Mucosa of gallbladder (tissue), 1 donor: ENCODE measurements around the gene SRF. TPM values are rescaled to one million over a fixed set of nuclear protein-coding genes. Genes with fewer than 3 reads are reported as not detected.
A peak's percentile ranks its signal among the peaks of the same experiment; 100 is the strongest.

Experiments
- DNase-seq: peaks from one replicate; pipeline ENCODE4 v3.0.0-alpha.2; 2020; ENCODE audit warnings: low spot score
- total RNA-seq: library from RNA; stranded (reverse); gene quantifications from one replicate; pipeline ENCODE4 v1.2.1, GENCODE V29; 2021
- donor health status: DM: no; HTN: no; CAD: no.

The SRF gene
- total RNA-seq, 1 donor from 2014 or later = 50.5 TPM

DNA sequence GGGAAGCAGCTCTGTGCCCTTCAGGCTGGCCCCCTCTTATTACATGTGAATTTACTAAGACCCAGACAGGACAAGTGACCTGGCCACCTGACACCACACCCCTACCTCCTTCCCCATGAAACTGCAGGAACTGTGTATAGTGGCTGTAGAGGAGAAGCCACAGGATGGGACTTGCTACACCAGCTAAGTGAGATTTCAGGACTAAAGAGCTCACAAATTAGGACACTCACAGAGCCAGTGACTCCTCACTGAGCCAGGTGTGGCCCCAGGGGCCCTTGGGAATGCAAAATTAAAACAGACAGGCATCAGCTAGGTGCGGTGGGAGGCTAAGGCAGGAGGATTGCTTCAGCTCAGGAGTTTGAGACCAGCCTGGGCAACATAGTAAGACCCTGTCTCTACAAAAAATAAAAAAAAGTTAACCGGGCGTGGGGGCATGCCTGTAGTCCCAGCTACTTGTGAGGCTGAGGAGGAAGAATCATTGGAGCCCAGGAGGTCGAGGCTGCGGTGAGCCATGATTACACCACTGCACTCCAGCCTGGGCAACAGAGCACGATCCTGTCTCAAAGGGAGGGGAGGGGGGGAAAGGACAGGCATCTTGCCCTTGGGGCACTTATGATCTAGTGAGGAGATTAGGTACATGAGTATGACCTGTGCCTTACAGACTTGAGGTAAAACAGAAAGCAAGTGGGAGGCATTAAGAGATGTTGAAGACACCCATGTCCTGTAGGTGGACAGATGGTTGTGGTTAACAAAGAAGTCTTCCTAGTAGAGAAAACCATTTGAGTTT, 23.2 kb upstream of the SRF start:
- no peak for DNase-seq

DNA sequence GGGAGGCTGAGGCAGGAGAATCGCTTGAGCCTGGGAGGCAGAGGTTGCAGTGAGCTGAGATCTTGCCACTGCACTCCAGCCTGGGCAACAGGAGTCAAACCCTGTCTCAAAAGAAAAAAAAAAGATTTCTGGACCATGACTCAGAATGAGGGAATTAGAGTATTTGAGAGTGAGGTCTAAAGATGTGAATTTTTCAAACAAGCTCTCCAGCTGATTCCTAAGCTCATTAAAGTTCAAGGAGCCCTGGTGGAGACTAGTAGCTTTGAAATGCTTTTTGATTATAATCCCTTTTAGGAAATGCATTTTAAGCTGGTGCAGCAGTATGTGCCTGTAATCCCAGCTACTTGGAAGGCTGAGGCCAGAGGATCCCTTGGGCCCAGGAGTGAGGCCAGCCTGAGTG, 21.8 kb upstream of the SRF start:
- DNase-seq = no peak

DNA sequence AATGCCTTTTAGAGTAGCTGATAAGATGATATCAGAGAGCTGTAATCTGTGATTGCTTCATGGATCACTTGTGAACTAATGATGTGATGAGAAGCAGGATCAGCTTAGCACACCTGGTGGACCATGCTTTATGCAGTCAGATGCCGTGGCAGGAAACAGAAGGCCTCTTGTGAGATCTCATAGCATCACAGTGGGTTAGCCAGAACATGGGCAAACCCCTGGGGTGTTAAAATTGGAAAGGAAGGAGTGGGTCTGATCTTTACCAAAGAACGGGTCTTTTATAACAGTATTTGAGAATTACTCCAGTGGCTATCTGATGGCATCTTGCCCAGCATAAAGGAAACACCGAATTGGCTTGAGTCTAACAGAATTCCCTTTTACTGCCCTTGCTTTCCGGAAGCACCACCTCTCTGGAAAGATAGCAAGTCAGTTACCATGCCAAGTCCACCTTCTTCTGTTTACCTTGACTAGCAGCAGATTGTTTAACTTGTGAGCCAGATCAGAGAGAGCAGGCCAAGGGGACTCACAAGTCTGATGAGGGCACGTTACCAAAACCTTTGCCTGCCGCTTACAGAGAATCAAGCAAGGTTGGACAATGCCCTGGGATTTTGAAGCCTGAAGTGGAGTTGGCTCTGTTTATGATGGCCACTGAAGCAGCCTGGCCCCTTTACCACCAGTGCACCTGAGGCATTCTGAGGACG, 20.9 kb upstream of the SRF start:
- DNase-seq = peak; percentile 55

DNA sequence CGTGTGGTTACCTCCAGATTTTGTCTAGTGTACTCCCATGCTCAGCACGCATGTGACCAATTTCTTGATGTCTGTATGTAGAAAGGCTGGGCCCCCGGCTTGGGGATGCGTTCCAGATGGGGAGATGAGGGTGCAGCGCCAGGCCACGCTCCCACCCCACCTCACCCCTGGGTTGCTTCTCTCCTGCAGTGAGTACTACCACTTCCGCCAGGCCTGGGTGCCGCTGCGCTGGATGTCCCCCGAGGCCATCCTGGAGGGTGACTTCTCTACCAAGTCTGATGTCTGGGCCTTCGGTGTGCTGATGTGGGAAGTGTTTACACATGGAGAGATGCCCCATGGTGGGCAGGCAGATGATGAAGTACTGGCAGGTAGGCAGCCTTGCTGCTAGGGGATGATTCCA, 11.5 kb upstream of the SRF start:
- DNase-seq = no peak

DNA sequence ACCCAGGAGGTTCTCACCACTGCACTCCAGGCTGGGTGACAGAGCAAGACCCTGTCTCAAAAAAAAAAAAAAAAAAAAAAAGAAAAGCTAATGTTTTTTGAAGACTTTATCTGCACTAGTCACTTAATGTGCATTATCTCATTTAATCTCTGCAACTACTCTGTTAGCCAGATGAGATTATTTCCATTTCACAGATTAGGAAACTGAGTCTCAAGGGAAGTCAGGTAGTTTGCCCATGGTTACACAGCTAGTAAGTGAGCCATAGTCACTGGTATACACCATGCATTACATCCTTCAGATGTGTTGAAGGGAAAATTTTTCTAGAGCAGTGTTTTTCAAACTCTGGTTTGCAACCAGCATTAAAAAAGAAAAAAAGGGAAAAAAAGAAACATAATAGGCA, 7.2 kb upstream of the SRF start:
- DNase-seq = no peak

DNA sequence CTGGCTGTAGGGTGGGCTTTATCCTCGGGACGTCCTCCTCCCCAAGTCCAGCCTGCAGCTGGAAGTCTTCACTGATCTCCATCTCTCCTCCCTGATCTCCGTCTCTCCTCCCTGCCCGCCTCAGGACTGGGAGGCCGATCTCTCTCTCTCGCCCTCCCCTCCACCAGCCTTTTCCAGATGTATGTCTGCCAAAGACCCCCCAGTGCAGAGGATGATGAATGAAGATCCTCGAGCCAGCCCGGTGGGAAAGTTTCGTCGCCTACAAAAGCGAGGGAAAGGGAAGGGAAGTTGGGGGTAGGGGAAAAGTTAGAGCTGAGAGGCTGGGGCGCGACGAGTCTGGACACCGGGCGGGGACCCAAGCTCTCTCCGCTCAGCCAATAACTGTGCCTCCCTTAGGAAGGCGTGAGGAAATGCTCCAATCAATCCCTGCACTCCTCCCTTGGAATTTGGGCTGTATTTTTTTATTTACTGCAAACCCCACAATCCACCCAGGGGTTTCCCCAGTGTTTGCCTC, 595 bp upstream of the SRF start:
- peak; percentile 78 for DNase-seq

DNA sequence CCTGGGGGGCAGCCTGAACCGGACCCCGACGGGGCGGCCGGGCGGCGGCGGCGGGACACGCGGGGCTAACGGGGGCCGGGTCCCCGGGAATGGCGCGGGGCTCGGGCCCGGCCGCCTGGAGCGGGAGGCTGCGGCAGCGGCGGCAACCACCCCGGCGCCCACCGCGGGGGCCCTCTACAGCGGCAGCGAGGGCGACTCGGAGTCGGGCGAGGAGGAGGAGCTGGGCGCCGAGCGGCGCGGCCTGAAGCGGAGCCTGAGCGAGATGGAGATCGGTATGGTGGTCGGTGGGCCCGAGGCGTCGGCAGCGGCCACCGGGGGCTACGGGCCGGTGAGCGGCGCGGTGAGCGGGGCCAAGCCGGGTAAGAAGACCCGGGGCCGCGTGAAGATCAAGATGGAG, 636 bp downstream of the SRF start:
- DNase-seq = no peak

DNA sequence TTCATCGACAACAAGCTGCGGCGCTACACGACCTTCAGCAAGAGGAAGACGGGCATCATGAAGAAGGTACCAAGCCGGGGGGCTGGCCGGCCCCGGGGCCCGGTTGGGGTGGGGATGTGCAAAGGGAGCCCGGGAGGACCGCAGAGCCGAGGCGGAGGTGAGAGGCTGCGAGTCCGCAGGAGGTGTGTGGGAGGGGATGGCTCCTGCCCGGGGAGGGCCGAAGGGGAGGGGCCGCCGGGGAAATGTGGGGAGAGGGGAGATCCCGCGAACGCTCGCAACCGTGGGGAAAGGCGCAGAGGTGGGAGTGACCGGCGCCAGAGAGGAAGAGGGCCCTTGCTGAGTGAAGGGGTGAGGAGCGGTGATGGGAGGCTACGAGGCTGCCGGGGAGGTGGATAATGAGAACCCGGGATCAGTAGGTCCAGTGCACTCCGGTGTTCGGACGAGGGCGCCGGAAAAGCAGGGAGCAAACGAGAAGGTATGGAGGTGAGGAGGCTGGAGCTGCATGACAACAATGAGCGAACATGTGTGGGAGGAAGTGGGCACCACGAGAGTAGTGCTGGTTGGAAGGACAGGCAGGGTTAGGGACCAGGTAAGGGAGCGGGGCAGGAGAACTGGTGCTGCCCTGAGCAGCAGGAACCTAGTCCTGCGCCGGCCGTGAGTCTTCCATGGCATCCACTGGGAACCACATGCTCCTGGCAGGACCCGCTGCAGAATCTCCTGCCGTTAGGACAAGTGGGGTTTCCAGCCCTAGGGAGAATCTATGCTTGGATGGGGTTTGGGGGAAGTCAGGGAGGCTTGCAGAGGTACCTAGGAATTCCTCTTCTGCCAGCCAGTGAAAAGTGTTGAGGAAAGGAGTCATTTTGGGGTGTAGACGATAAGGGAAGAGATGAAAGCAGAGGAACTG, 1.3 kb downstream of the SRF start:
- peak; percentile 40 for DNase-seq

DNA sequence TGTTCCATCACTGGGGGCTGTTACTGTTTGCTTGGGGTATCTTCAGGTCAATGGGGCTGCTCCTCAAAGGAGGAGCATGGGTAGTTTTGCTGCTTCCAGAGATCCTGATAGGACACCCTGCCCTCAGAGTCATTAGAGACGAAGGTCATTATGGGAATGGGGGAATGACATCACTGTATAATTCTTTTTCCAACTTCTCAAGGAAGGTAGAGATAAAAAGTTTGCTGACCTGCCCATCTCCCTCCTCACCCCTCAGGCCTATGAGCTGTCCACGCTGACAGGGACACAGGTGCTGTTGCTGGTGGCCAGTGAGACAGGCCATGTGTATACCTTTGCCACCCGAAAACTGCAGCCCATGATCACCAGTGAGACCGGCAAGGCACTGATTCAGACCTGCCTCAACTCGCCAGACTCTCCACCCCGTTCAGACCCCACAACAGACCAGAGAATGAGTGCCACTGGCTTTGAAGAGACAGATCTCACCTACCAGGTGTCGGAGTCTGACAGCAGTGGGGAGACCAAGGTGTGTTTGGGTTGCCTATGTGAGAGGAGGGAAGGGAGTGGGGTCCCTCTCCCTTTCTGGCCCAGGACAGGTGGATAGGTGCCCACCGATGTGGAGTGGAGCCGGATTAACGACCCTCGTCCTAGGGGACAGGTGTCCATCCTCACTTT, 2.7 kb downstream of the SRF start:
- DNase-seq = no peak

DNA sequence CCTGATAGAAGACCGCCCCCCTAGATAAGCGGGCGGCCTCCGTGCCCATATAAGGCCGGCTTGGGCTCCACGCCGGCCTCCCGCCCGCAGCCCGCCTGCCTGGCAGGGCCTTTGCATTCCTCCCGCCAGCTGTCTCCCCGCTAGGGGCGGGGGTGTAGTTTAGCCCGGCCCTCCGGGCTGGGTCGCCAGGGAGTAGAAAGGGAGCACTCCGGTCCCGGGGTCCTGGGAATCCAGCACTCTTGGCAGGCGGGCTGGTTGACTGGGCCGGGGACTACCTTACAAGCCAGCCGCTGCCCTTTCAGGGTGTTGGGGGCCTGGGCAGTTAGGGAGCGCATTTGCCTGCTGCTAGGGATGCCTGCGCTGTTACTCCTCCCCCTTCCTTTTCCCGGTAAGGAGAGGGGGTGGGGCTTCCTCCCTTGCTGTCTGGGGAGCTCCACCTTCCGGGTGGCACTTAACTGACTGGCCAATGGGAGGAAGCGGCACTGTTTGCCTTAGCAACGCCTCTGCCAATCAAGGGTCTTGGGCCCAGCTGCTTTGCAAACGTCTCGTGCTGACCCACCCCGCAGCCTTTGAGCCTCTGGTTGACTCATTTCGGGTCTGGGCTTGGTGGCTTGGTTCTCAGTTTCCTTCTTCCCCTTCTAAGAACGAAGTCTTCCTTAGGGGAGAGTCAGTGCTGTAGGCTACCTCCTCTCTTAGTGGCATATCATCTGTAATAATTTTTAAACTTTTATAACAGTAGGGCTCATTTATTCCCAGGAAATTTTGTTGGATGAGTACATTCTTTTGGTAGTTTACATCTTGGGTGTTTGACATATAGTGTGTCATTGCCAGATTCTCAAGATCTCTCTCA, 3.4 kb downstream of the SRF start:
- peak; percentile 98 for DNase-seq

DNA sequence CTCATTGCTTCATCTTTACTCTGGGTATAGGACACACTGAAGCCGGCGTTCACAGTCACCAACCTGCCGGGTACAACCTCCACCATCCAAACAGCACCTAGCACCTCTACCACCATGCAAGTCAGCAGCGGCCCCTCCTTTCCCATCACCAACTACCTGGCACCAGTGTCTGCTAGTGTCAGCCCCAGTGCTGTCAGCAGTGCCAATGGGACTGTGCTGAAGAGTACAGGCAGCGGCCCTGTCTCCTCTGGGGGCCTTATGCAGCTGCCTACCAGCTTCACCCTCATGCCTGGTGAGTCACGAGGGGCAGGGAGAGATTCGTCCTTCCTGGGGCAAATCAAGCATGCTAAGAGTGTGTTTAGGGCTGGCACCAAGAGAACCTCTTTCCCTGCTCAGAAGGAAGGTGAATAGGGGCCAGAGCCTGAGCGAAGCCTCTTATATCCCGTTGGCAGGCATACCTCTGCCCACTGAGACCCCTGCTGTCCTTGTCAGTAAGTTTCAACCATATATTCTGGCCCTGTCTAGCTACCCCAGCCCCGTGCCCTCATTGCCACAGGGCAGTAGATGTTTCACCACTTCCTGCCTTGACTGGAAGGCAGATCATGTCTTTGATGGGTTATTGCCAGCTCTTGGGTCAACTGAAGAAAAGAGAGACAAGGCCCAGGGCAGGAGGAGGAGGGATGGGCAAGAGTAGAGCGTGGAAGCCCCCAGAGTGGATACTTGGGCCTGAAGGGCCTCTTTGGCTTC, 4.8 kb downstream of the SRF start:
- no peak for DNase-seq

DNA sequence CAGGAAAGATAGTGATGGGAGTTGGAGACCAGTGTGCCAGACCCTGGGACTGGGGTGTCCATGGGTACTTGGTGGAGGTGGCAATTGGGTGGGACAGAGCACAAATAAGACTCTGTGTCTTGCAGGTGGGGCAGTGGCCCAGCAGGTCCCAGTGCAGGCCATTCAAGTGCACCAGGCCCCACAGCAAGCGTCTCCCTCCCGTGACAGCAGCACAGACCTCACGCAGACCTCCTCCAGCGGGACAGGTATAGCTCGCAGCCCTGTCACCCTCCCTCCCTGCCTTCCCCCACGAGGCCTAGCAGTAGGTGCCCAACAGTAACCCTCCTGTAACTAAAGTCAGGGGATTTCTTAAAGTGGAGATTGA, 5.3 kb downstream of the SRF start:
- no peak for DNase-seq

DNA sequence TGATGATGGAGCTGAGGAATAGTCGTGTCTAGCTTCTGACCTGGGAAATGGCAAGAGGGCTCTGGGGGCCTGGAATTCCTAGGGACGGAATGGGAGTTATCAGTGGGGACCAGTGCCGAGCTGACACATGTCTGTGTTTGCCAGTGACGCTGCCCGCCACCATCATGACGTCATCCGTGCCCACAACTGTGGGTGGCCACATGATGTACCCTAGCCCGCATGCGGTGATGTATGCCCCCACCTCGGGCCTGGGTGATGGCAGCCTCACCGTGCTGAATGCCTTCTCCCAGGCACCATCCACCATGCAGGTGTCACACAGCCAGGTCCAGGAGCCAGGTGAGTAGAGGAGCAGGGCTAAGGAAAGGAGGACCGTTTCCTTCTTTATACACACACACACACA, 7.1 kb downstream of the SRF start:
- no peak for DNase-seq

DNA sequence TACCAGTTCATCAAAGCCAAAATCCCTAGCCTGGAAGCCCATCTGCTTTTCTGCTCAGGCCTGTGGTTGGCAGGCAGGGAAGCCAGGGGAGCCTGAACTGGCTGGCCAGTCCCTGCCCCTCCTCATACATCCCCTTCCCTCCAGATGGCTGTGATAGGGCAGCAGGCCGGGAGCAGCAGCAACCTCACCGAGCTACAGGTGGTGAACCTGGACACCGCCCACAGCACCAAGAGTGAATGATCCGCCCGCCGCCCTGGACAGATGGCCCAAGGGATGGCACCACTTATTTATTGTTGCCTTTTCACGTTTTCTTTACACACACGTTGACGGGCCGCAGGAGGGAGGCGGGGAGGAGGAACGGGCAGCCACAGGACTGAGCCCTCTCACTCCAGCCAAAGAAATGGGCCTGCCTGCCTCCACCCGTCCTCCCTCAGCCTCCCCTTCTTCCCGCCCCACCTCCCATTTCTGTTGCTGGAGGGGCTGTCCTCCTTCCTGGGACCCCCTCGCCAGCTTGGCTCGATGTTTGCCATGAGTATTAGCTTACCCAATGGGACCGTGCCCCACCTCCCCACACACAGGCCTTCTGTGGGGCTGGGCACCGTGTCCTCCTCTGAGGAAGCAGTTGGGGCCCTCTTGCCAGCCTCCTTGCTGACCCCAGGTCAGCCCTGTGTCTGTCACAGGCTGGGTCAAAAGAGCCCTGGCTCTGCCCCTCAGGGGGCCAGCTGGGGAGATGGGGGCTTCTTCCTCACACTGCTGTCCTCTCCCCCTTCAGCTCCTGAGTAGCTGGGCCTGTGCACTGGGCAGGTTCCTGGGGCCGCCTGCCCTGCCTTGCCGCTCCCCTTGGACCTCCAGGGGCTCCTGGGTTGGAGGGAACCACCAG, 8.1 kb downstream of the SRF start:
- no peak for DNase-seq

DNA sequence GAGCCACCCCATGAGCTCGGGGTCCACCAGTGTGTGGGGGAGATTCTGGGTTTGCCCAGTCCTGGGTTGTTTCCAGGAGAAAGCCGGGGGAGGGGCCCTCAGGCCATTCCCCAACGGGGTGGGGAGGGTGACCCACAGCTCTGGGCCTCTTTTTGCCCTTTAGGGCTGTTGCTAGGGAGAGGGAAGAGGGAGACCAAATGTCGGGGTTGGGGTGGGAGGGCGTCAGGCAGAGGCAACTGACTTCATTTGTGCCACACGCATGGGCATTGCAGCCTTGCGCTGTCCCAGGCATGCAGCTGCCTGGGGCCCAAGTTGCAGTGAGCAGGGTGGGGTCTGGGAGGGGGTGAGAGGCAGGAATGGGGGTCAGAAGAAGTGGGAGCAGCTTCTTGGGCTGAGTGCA, 9.0 kb downstream of the SRF start:
- no peak for DNase-seq

DNA sequence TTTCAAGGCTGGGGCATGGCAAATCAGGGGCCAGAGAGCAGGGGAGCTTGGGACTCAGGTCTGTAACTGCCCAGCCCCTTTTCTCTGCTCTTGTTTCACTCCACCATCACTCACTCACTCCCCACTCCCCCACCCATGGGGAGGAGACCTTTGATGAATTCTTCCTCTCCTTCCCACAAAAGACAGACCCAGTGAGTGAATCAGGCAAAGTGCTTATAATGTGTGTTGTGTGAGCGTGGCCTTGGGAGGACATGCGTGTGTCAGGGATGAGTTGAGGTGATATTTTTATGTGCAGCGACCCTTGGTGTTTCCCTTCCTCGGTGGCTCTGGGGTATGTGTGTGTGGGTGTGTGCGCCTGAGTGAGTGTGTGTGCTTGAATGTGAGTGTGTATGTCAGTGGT, 9.9 kb downstream of the SRF start:
- no peak for DNase-seq

DNA sequence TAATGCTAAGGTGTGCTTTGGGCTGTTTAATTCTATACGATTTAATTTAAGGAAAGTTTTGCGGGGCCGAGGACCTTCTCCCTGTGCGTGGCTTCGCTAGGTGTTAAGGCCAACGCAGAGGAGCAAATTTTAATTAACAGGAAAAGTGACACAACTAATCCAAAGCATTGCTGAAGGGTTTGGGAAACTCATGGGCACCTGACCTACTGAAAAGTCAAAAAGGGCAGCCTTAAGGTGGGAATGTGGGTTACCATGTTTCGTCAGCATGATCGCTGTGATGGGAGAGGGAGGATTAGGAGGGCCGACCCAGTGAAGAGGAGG, 10.5 kb downstream of the SRF start:
- DNase-seq = no peak

DNA sequence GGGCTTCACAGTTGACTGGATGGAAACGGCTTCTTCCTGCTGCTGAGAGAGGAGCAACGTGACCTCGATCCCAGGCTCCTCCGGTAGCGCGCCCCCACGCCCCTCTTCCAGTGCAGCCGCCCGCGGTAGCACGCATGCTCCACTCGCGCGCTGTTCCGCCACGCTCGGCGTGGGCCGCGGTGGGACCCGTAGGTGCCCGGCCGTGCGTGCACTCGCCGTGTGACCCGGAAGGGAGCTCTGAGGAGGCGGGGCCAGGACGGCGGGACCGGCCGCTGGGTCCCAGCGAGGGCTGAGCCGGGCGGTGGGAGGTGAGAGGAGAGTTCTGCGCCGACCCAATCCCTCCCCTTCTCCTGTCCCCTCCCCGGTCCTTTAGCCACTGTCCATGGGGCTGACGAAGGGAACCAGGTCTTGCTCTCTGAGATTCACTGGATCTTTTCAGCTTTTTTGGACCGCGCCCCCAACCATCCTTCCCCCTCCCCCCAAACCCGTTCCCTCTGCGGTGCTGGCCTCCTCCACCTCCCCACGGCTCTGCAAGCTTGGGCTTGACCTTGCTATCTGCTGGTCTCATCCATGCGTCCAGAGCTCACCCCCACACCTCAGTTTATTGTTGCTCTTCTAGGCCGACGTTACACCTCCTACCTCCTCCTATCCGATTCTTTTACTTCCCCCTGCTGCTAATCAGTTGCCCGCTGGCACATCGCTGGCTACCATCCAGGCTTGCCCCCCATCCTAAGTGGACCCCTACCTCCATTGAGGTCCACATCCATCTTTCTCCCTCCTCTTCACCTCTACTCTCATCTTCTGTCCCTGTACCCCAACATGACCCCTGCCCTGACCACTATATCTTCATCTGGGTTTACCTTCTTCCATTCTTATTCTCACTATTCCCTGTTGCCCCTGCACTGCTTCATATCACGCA, 11.1 kb downstream of the SRF start, which contains the start of gene CUL9:
Gene CUL9, plus strand, starts transcription at position 255 of the 919 bp plus-strand sequence. CDS start 2,115 bp downstream, outside the sequence.
- DNase-seq = peak; percentile 81
